Stimulated activated CD8-positive, alpha-beta memory T cell treated with anti-CD3 and anti-CD28 coated beads, Interleukin-4, amount 100 ng/mL, for 48 hours (primary cell): Measurements from ENCODE around the gene PLAA.
A peak's percentile ranks its signal among the peaks of the same experiment; 100 is the strongest.
"Not testable (repeated sequence)": the region's sequence is repeated elsewhere in the genome, so short reads cannot be mapped to it uniquely, and the experiment has no call there.

ENCODE experiments used
- DNase-seq: peaks from one replicate; pipeline ENCODE4 v3.0.0-alpha.2; 2020

PLAA gene

DNA sequence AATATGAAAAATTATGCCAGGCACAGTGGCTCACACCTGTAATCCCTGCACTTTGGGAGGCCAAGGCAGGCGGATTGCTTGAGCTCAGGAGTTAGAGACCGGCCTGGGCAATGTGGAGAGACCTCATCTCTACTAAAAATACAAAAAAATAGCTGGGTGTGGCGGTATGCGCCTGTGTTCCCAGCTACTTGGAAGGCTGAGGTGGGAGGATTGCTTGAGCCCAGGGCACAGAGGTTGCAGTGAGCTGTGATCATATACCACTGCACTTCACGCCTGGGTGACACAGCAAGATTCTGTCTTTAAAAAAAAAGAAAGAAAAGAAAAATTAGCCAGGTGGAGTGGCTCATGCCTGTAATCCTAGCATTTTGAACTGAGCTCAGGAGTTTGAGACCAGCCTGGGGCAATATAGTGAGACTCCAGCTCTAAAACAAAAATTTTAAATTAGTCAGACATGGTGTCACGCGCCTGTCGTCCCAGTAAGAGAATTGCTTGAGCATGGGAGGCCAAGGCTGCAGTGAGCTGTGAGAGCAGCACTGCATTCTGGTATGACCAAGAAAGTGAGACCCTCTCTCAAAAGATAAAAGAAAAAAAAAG is 18.0 kb downstream of the PLAA start:
- DNase-seq = no peak

DNA sequence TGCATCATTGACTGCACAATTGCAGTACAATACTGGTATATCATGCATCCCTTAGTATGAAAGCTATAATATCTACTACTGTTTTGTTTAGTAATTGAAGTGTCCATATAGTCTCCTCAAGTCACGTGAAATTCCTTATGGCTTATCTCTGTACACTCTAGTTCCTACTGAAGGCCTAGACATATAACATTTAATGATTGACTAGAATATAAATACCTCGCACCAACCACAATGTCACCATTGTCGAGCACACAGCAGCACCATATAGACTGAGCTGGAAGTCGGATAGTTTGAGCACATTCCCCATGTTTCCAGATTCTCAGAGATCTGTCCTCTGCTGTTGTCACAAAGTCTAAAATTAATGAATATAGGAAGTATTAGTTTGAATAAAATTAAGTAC is 21.4 kb downstream of the PLAA start:
- DNase-seq = no peak

DNA sequence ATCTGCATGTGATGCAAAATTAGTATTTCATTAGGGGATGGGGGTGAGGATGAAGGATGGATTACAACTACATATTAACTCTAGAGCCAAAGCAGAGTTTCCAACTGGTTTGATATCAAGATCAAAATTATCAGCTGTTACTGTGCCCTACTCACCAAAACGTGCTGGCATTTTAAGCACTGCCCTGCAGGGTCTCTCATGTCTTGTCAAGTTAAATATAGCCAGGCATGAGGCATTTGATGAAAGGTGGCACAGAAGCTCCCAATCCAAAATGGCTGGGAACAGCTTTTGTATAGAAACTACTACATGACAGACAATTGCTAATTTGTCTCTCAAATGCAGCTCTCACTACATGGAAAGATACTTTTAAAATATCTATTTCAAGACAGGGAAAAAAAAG is 27.3 kb downstream of the PLAA start:
- no peak for DNase-seq

DNA sequence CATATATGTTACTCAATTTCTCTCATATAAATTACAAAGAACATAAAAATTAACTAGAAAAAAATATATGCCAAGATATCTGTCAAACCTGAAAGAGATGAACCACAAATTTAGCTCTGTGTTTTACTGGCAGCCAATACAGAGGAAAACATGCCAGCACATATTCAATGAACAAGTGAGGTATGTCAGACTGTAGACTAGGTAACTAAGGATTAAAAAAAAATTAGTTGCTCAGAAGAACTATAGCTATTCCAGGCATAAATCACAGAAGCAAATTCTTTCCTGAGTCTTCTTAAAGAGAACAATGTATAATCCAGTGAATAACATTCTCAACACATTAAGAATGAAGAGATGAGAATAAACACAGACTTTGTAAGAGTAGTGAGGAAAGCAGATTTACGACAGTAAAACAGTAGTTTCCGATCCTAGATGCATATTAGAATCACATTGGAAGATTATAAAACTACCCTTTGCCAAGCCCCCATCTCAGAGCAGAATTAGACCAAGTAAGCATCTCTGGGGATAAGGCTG is 33.8 kb downstream of the PLAA start:
- DNase-seq = no peak

DNA sequence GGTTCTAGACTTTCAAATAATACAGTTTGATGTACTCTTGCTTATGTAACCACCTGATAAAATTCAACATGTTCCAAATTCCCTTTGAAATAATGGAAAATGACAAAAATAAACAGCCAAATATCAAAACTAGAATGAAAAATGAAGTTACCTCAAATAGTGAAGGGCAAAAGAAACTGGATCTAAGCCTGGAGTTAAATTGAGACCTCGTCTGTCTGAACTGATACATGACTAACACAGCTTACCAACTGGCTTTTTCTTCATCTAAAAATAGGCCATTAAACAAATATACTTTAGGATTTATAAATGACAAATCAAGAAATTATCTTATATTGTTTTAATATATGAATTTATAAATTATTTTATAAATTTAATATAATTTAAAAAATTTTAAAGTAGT is 42.4 kb downstream of the PLAA start:
- no peak for DNase-seq

DNA sequence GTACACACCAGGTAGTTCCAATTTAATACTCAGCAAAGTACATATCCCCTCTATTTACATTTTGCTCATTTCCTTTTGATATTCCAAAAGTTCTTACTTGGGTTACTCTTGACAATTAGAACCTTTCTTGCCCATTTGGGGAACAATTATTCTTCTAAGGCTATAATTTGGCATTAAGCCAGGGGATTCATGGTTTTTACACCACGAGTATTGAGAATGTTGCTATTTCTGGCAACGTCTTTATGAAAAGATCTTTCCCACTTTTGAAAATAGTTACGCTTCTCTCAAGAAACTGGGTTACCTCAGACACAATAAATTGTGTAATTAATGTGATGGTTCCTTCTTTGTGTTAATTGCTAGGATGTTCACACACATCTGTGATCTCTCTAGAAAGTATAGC is 43.0 kb downstream of the PLAA start:
- DNase-seq = no peak

DNA sequence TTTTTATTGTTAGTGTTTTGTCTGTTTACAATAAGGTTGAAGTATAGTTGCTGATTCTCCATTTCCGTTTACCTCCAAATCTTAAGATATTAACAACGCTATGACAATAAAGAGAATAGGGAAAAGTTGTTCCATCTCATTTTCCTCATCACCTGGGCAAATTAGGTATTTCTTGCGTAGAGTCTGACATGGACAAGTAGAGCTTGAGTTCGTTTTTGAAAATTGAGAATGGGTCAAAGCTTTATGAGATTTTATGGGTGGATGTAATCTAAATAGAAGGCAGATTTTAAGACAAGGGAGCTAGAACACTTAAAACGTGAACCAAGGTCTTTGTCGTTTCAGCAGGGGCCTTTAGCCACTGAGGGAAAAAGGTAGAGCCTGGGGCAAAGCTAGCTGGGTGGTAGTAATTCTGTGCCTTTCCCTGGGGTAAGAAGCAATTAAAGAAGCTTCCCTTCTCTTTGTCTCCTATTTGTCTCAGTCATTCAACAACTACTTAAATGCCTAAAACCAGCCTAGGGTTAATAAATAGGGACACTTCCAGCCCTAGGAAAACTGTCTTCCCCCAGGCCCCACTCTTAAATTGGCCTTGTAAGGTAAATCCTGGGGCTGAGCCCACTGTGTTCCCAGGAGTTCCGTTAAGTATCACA is 53.9 kb downstream of the PLAA start:
- no peak for DNase-seq

DNA sequence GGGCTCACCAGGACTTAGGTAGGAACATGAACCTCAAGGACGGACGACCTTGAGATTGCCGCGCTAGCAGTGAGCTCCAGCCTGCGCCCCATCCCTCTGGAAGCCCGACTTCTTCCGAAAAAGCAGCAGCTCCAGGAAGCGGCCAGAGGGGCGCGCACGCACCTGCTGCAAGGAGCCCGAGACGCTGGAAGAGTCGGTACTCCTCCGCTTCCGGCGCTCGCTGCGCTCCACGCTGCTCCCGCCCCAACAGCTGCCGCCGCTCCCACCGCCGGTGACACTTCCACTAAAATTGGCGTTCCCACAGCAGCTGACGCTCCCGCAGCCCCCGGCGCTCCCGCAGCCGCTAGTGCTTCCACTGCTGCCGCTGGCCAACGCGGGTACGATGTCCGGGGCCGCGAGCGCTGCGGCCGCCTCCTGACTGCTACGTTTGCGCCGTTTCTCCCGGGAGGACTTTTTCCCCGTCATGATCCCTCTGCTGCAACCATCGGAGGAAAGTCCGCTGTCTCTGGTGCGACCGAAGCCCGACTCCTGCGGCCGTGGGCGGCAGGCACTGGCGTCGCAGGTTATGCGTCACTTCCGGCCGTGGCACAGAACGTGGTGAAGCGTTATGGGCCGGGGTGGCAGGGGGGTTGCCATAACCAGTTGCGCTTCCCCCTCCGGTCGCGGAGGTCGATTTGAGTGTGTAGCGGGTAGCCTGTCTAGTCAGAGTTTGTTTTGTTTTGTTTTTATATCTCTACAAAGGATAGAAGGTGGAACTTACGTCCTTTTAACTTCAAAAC is 54.6 kb downstream of the PLAA start, which contains the start of gene CAAP1:
CAAP1 (minus strand) TSS at position 552 of the 779 bp plus-strand sequence; CDS start at position 465, 87 bp downstream.
- DNase-seq = peak; percentile 96

DNA sequence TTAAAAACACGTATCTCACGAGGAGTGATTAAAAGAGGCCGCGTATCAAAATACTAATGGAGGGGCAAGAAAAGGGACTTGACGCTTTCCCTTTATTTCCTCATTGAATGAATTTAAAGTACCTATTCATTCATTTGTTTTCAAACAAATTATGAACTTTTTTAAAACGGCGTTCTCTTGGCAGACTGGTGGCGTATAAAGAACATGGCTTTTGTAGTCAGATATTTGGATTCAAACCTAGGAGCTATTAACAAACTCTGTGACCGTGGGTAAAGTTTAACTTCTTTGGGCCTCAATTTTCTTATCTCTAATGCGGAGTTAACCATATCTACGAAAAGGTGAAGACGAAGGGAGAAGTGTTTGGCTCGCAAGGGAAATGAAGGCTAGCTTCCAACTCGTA is 55.3 kb downstream of the PLAA start:
- DNase-seq = no peak

DNA sequence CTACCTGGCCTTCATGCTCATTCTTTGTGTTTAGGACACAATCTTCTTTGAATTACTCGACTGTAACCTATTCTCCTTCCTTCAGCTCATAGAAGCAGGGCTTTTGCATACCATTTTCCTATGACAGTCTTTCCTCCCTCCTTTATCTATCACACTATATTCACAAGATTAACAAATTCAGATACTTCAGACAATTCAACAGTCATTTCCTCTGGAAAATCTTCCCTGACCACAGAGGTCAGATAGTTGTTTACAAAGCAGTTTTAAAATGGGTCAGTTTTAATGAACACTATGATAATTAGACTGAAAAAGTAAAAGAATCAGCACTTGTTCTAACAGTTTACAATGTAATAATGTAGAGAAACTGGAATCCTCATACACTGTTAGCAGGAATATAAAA is 58.8 kb downstream of the PLAA start:
- no peak for DNase-seq

DNA sequence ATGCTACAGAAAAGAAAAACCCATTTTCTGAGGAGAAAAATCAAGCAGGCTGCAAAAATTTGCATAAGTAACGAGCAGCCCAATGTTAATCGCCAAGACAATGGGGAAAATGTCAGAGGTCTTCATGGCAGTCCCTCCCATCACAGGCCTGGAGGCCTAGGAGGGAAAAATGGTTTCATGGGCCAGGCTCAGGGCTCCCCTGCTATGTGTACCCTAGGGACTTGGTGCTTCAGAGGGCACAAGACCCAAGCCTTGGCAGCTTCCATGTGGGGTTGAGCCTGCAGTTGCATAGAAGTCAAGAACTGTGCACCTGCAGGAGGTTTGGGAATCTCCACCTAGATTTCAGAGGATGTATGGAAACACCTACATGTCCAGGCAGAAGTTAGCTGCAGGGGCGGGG is 64.9 kb downstream of the PLAA start:
- no peak for DNase-seq

DNA sequence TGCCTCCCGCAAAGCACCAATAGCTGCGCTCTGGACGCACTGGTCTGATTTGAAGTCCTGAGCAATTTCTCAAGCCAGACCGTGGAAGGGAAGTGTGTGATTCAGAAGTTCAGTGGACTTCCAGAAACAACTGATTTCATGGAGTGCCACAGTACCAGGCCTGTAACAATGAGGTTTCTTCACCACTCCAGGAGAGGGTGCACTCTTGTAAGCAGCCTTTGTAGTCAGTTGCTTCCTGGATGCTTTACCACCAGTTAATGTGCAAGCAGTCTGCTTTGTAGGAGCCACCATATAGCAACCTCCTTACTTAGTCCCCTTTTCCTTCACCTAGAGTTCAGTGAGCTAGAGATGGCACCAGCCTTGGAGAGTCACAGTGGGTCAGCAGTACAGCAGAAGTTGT is 66.8 kb downstream of the PLAA start:
- DNase-seq = no peak

DNA sequence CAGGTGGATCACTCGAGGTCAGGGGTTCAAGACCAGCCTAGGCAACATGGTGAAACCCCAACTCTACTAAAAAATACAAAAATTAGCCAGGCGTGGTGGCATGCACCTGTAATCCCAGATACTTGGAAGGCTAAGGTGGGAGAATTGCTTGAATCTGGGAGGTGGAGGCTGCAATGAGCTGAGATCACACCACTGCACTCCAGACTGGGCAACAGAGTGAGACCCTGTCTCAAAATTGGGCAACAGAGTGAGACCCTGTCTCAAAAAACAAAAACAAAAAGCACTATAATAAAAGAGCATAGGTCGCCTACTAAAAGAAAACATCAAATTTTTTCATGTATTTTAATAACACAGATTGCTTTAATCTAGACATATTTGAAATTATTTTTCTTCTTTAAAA is 71.9 kb downstream of the PLAA start:
- DNase-seq = not testable (repeated sequence)

DNA sequence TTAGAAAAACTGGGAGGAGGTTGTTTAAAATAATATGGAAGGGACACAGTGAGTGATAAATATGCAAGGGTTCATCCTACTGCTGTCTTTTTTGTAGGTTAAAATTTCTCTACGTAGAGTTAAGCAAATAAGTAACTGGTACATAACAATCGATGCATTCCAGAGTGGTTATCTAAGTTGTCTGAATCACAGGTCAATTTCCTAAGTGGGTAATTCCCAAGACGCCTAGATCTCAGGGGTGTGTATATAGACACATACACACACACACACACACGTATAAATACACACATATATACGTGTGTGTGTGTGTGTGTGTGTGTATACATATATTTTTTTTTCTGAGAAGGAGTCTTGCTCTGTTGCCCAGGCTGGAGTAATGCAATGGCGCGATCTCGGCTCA is 76.8 kb downstream of the PLAA start:
- no peak for DNase-seq

DNA sequence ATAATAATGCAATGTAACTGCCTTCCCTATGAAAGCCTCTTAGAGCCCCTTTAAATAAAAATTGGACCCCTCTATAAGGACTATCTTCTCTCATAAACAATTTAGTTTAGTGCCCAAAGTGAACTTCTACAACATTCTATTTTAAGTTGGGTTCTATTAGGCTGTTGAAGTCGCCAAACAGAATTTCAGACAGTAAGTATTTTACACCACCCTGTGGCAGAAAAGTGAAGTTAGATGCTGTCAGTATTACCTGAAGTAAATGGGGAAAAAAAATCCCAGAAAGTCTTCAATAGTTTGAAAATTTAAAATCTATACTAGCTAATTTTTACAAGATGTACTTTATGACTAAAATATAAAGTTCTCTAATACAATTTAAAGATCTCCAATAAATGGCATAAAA is 84.0 kb downstream of the PLAA start:
- no peak for DNase-seq

DNA sequence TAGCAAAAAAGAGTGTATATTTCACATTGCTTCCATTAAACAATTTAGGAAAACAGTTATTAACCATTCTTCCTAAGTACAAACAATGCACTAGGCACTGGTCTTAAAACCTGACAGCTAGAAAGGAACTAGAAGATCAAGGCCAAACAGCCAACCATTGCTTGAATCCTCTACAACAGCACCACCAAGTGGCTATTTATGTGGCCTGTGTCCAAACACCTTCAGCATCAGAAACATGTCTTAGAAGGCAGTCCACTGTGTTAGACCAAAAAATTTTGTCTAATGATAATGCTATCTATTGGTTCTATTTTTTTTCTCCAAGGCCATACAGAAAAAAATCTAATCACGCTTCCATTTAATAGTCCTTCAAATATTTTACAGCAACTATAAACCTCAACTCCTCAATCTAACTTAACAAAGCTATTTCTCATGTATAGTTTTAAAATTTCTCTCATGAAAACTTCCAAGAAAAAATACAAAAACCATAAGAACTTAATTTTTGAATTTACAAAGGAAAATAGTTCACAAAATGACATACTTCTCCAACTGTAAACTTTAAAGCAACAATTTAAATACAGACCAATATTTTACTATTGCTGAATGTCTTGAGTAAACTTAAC is 90.5 kb downstream of the PLAA start:
- DNase-seq = no peak
